Diencephalon (tissue), 1 donor: ENCODE measurements around the gene DMRT3. TPM values are rescaled to one million over a fixed set of nuclear protein-coding genes. Genes with fewer than 3 reads are reported as not detected.

ENCODE experiments used
- small RNA-seq: library from RNA; depleted of rRNA; stranded (forward); fragments of <200 nt; gene quantifications from one replicate; pipeline ENCODE3, GENCODE V24; 2014
- total RNA-seq: library from RNA; depleted of rRNA; stranded (reverse); fragments of >200 nt; gene quantifications from one replicate; pipeline ENCODE4 v1.2.3, GENCODE V29; 2014

The DMRT3 gene
- not detected for total RNA-seq

GRCh38 chr9:976258-976942 lies at the start of gene DMRT3:
Gene DMRT3 (plus strand): TSS chr9:976655. CDS start chr9:977002, 347 bp downstream.

Small RNA genes within 50 kb of the gene (small RNA-seq; reads per million reads assigned to genes)
- gene RNU6-1073P: not detected

Other genes with a start within 250 kb of the DMRT3 start
- not detected for gene DMRT1, start 135.0 kb upstream of the DMRT3 start, total RNA-seq
- 0.23 TPM for gene DMRT2, start 73.7 kb downstream of the DMRT3 start, total RNA-seq